IMR-90 (cell line): ENCODE results near the gene PANK4. TPM values are rescaled to one million over a fixed set of nuclear protein-coding genes. Genes with fewer than 3 reads are reported as not detected.

Experiments used
- ATAC-seq: fragments of 200-7000 bp; cut with Tn5 transposase; 2 replicates; pipeline ENCODE4 v1.9.1; 2020; ENCODE audit warnings: low read depth, mild to moderate bottlenecking, moderate library complexity
- BruUV-seq: library from RNA; stranded (reverse); fragments of 400-500 nt; replicated peaks from 2 replicates; lab custom pipeline; 2021; lab: Mats Ljungman, UMichigan
- CTCF ChIA-PET: fragments of 300-600 bp; formaldehyde crosslinking; extraction: SDS; loops from one replicate; lab custom pipeline; 2021; ENCODE audit warnings: antibody characterized with exemption; lab: Yijun Ruan, JAX
- POLR2A ChIA-PET: fragments of 300-600 bp; sonication (Branson Sonifier 250); formaldehyde crosslinking; loops from one replicate; lab custom pipeline; 2022; ENCODE audit warnings: antibody characterized with exemption; ENCODE audit not compliant: unreplicated experiment; lab: Charles Lee
- DNase-seq: peaks from one replicate; pipeline ENCODE4 v3.0.0; 2013
- H2AFZ ChIP-seq: replicated peaks from 2 replicates; pipeline ENCODE3; 2013; ENCODE audit warnings: low read length, mild to moderate bottlenecking; ENCODE audit not compliant: poor library complexity
- H2AK5ac ChIP-seq: 2 replicates; pipeline ENCODE4 v1.6.1; 2013; ENCODE audit warnings: low read depth, low read length, inconsistent platforms
- H2AK9ac ChIP-seq: replicated peaks from 2 replicates; pipeline ENCODE3; 2013; ENCODE audit warnings: mild to moderate bottlenecking, low read depth, low read length, moderate library complexity; ENCODE audit not compliant: poor library complexity
- H2BK120ac ChIP-seq: 2 replicates; pipeline ENCODE4 v1.6.1; 2013; ENCODE audit warnings: low read depth, low read length, inconsistent platforms
- H2BK15ac ChIP-seq: 3 replicates; pipeline ENCODE4 v1.6.1; 2013; ENCODE audit warnings: low read depth, low read length, inconsistent platforms
- H2BK20ac ChIP-seq: 2 replicates; pipeline ENCODE4 v1.6.1; 2013; ENCODE audit warnings: low read depth, mild to moderate bottlenecking, inconsistent platforms, low read length, moderate library complexity
- H2BK5ac ChIP-seq: 2 replicates; pipeline ENCODE4 v1.6.1; 2013; ENCODE audit warnings: mild to moderate bottlenecking, low read depth, low read length, inconsistent platforms; ENCODE audit not compliant: poor library complexity, severe bottlenecking
- H3K14ac ChIP-seq: replicated peaks from 2 replicates; pipeline ENCODE4 v1.6.1; 2013; ENCODE audit warnings: low read depth, low read length, inconsistent platforms
- H3K18ac ChIP-seq: 2 replicates; pipeline ENCODE4 v1.6.1; 2013; ENCODE audit warnings: low read depth, low read length, control low read depth
- H3K23ac ChIP-seq: 2 replicates; pipeline ENCODE4 v1.6.1; 2013; ENCODE audit warnings: low read depth, low read length, inconsistent platforms
- H3K27ac ChIP-seq: 2 replicates; pipeline ENCODE4 v1.5.1; 2013; ENCODE audit warnings: mild to moderate bottlenecking, control low read depth, low read length; ENCODE audit not compliant: insufficient read depth
- H3K27me3 ChIP-seq: 2 replicates; pipeline ENCODE4 v1.6.1; 2013; ENCODE audit warnings: low read length; ENCODE audit not compliant: control insufficient read depth, insufficient read depth
- H3K36me3 ChIP-seq: 2 replicates; pipeline ENCODE4 v1.6.1; 2013; ENCODE audit warnings: low read length, mixed read lengths; ENCODE audit not compliant: control insufficient read depth, insufficient read depth
- H3K4ac ChIP-seq: 2 replicates; pipeline ENCODE4 v1.6.1; 2013; ENCODE audit warnings: low read depth, low read length, inconsistent platforms
- H3K4me1 ChIP-seq: 2 replicates; pipeline ENCODE4 v1.6.1; 2013; ENCODE audit warnings: low read length, mixed read lengths; ENCODE audit not compliant: control insufficient read depth, insufficient read depth
- H3K4me2 ChIP-seq: 2 replicates; pipeline ENCODE4 v1.6.1; 2013; ENCODE audit warnings: low read depth, mild to moderate bottlenecking, control low read depth, low read length, moderate library complexity
- H3K4me3 ChIP-seq: 2 replicates; pipeline ENCODE4 v1.5.1; 2013; ENCODE audit warnings: low read depth, mild to moderate bottlenecking, control low read depth, low read length, moderate library complexity; ENCODE audit not compliant: insufficient read depth
- H3K56ac ChIP-seq: 2 replicates; pipeline ENCODE4 v1.6.1; 2013; ENCODE audit warnings: low read length, inconsistent platforms; ENCODE audit not compliant: insufficient read depth; ENCODE audit errors: extremely low read depth
- H3K79me1 ChIP-seq, 2 experiments: 2 replicates each; pipeline ENCODE4 v1.6.1; 2013; ENCODE audit warnings: low read length in 2 of 2, inconsistent platforms in 1 of 2, low read depth in 1 of 2
- H3K9ac ChIP-seq: 2 replicates; pipeline ENCODE4 v1.6.1; 2013; ENCODE audit warnings: low read depth, low read length, control low read depth
- H3K9me1 ChIP-seq: 2 replicates; pipeline ENCODE4 v1.6.1; 2013; ENCODE audit warnings: low read length, inconsistent platforms; ENCODE audit not compliant: insufficient read depth
- H3K9me3 ChIP-seq: 2 replicates; pipeline ENCODE4 v1.6.1; 2013; ENCODE audit warnings: low read length; ENCODE audit not compliant: control insufficient read depth, insufficient read depth
- H4K20me1 ChIP-seq: 2 replicates; pipeline ENCODE4 v1.6.1; 2013; ENCODE audit warnings: low read length, inconsistent platforms; ENCODE audit not compliant: insufficient read depth
- H4K5ac ChIP-seq: 2 replicates; pipeline ENCODE4 v1.6.1; 2013; ENCODE audit warnings: mild to moderate bottlenecking, low read depth, low read length, control low read depth
- H4K8ac ChIP-seq, 2 experiments: 2 replicates each; pipeline ENCODE4 v1.6.1; 2013; ENCODE audit warnings: low read depth in 2 of 2, low read length in 2 of 2, control low read depth in 1 of 2, inconsistent platforms in 1 of 2
- H4K91ac ChIP-seq: 2 replicates; pipeline ENCODE4 v1.6.1; 2013; ENCODE audit warnings: low read depth, low read length, inconsistent platforms; ENCODE audit not compliant: insufficient read depth
- SMC3 ChIP-seq: fragments of 150-350 bp; IDR thresholded peaks from 2 replicates; pipeline ENCODE4 v1.6.1; 2016; ENCODE audit warnings: low read depth, mild to moderate bottlenecking, antibody characterized with exemption, low read length, moderate library complexity
- WGBS, 2 experiments: methylation state at CpG; one replicate each; pipeline versions ENCODE4 v1.1.5 to v1.1.7; 2013; ENCODE audit warnings: missing lambda C conversion rate in 2 of 2; ENCODE audit not compliant: insufficient read length in 1 of 2; ENCODE audit errors: extremely low coverage in 2 of 2; 5-methylcytosine and 5-hydroxymethylcytosine counted together
- dilution Hi-C: fragments of 300-500 bp; cut with HindIII; formaldehyde crosslinking; loops from one replicate; pipeline ENCODE4 v1.14.3; 2018; ENCODE audit warnings: low sequenced_read_pairs; ENCODE audit not compliant: unreplicated experiment
- in situ Hi-C: fragments of 300-500 bp; cut with MboI; formaldehyde crosslinking; loops from 3 replicates; pipeline ENCODE4 v1.14.3; 2019; ENCODE audit warnings: low sequenced_read_pairs, inconsistent platforms, mixed read lengths
- intact Hi-C: fragments of 100-400 bp; cut with micrococcal nuclease; formaldehyde crosslinking; loops from 2 replicates; pipeline ENCODE4 v1.10.0; 2022
- polyA plus RNA-seq, 3 experiments: library from polyadenylated mRNA; depleted of rRNA; stranded (reverse); fragments of >200 nt; gene quantifications; 2 replicates each; pipeline ENCODE4 v1.2.3, GENCODE V29; 2012; ENCODE audit warnings: low replicate concordance in 1 of 3
- total RNA-seq: library from RNA; depleted of rRNA; stranded (reverse); fragments of >200 nt; gene quantifications from 2 replicates; pipeline ENCODE4 v1.2.3, GENCODE V29; 2012
- TF ChIP-seq, protein P1 (sequence below): fragments of 150-350 bp; IDR thresholded peaks from 2 replicates; pipeline ENCODE4 v1.6.1; 2017; ENCODE audit warnings: mild to moderate bottlenecking, antibody characterized with exemption, low read length, low read depth

Gene PANK4
- total and polyA plus RNA-seq, 2 of the 4 experiments (the other 2 are of a cell fraction) = 14.0 to 18.5 TPM

DNA sequence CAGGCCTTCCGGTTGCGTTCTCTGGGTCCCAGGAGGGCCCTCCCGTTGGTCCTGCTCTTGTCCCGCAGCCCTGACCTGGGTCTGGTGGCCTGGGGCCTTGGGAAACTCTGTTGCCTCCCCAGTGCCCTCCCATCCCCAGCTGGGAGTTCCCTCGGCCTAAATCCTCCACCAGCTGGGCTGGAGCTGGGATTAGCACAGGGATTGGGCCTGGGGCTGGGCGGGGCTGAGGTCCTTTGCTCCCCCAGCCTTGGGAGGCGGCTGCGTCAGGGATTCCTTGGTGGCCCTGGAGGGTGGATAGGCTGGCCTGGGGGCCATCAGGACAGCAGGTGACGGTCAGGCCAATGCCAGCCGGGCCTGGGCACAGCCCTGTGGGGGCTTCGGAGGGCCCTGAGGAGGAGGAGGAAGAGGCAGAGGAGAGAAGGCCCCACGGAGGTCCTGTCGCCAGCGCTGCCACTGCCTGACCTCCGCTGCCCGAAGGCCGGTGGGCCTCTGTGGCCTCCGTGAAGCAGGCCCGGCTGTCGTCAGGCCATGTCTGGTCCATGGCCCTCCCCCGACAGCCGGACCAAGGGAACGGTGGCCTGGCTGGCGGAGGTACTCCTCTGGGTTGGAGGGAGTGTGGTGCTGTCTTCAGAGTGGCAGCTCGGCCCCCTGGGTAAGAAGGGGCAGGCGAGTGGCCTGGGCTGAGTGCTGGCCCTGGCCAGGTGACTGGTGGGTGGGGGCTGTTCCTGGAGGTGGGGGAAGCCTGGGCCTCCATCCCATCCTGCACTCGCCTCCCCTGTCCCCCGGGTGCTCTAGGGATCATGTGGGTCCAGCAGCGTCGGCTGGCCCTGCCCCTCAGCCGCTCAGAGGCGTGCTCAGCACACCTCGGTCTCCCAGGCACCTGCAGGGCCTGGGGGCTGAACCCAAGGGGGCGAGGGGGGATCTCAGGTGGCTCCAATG is 50.1 kb downstream of the PANK4 start, which contains the start of gene PLCH2:
TSS of gene PLCH2 (plus strand) at position 229 of the 939 bp plus-strand sequence. CDS start at position 529, 300 bp downstream.
- H4K20me1 ChIP-seq = no peaks in the 10 kb centered on the region
- no peak within 1 kb of the TSS for H2BK15ac ChIP-seq
- BruUV-seq = no TSS peak
- H4K8ac ChIP-seq = no peak within 1 kb of the TSS
- H3K4ac ChIP-seq = no peak within 1 kb of the TSS
- H3K4me1 ChIP-seq = no peaks in the 10 kb centered on the region
- no peak within 1 kb of the TSS for H4K91ac ChIP-seq
- no peak within 1 kb of the TSS for H3K4me3 ChIP-seq
- CTCF ChIA-PET = no interaction called here
- ATAC-seq (no peak), DNase-seq (no peak)
- H3K27ac ChIP-seq = no peak within 1 kb of the TSS
- no peak within 1 kb of the TSS for H2BK5ac ChIP-seq
- no peaks in the 10 kb centered on the region for H3K9me1 ChIP-seq
- no peaks in the 10 kb centered on the region for H3K79me1 ChIP-seq
- TF ChIP-seq, protein P1, sequence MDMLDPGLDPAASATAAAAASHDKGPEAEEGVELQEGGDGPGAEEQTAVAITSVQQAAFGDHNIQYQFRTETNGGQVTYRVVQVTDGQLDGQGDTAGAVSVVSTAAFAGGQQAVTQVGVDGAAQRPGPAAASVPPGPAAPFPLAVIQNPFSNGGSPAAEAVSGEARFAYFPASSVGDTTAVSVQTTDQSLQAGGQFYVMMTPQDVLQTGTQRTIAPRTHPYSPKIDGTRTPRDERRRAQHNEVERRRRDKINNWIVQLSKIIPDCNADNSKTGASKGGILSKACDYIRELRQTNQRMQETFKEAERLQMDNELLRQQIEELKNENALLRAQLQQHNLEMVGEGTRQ = no peak
- TF ChIP-seq SMC3 = no peak
- H3K56ac ChIP-seq = no peak within 1 kb of the TSS
- H3K9me3 ChIP-seq = no peaks in the 10 kb centered on the region
- H3K4me2 ChIP-seq = no peak within 1 kb of the TSS
- no peak within 1 kb of the TSS for H3K23ac ChIP-seq
- no peaks in the 10 kb centered on the region for H3K36me3 ChIP-seq
- POLR2A ChIA-PET = no interaction called here
- no peak within 1 kb of the TSS for H2AK9ac ChIP-seq
- no peak within 1 kb of the TSS for H3K14ac ChIP-seq
- H3K27me3 ChIP-seq = peaks cover 25% of the 10 kb centered on the region
- no peak within 1 kb of the TSS for H3K9ac ChIP-seq
- no peak within 1 kb of the TSS; the same call in 1 of the 2 replicates for H2AK5ac ChIP-seq
- no peak within 1 kb of the TSS for H2AFZ ChIP-seq
- H2BK20ac ChIP-seq = no peak within 1 kb of the TSS
- in situ Hi-C loops (no loop called here), intact Hi-C loops (no loop called here), dilution Hi-C loops (no loop called here)
- WGBS, 2 experiments = 70% methylated on average over 16 of the region's 34 CpGs; no CpG with 5 or more reads in 1 of the 2 experiments
- H4K5ac ChIP-seq = no peak within 1 kb of the TSS
- H2BK120ac ChIP-seq = no peak within 1 kb of the TSS
- no peak within 1 kb of the TSS for H3K18ac ChIP-seq
